Trophoblast cell (in vitro differentiated cells and primary cell): ENCODE results near the gene INPP1.
A peak's percentile ranks its signal among the peaks of the same experiment; 100 is the strongest.

Source experiments
- DNase-seq, 2 donors: peaks; one replicate each; pipeline ENCODE4 v3.0.0-alpha.2; 2016
- H2AFZ ChIP-seq: 2 replicates; pipeline ENCODE4 v1.6.1; 2013; ENCODE audit warnings: low read length, moderate library complexity, mild to moderate bottlenecking; ENCODE audit not compliant: insufficient read depth, poor library complexity
- H2AK5ac ChIP-seq: 2 replicates; pipeline ENCODE4 v1.6.1; 2013; ENCODE audit warnings: mild to moderate bottlenecking, low read length
- H2BK120ac ChIP-seq: 2 replicates; pipeline ENCODE4 v1.6.1; 2013; ENCODE audit warnings: low read length, mild to moderate bottlenecking, moderate library complexity; ENCODE audit not compliant: insufficient read depth, poor library complexity
- H2BK12ac ChIP-seq: 2 replicates; pipeline ENCODE4 v1.6.1; 2013; ENCODE audit warnings: mild to moderate bottlenecking, low read length, moderate library complexity
- H2BK5ac ChIP-seq: 2 replicates; pipeline ENCODE4 v1.6.1; 2013; ENCODE audit warnings: low read length, low read depth, moderate library complexity, mild to moderate bottlenecking; ENCODE audit not compliant: poor library complexity
- H3K14ac ChIP-seq: 2 replicates; pipeline ENCODE4 v1.6.1; 2013; ENCODE audit warnings: mild to moderate bottlenecking, low read length
- H3K18ac ChIP-seq: 2 replicates; pipeline ENCODE4 v1.6.1; 2013; ENCODE audit warnings: mild to moderate bottlenecking, low read length
- H3K23ac ChIP-seq: 2 replicates; pipeline ENCODE4 v1.6.1; 2013; ENCODE audit warnings: low read length
- H3K27ac ChIP-seq: 2 replicates; pipeline ENCODE4 v1.5.1; 2013; ENCODE audit warnings: low read depth, mild to moderate bottlenecking, inconsistent platforms, low read length, moderate library complexity
- H3K27me3 ChIP-seq: 2 replicates; pipeline ENCODE4 v1.6.1; 2013; ENCODE audit warnings: inconsistent platforms, mild to moderate bottlenecking, low read length, moderate library complexity; ENCODE audit not compliant: insufficient read depth
- H3K36me3 ChIP-seq, 2 experiments: 1 replicate in 1 of 2; 2 replicates in 1 of 2; pipeline ENCODE4 v1.6.1; 2013; ENCODE audit warnings: low read length in 2 of 2, mild to moderate bottlenecking in 2 of 2, moderate library complexity in 1 of 2; ENCODE audit not compliant: insufficient read depth in 2 of 2, control insufficient read depth in 1 of 2
- H3K4ac ChIP-seq: 2 replicates; pipeline ENCODE4 v1.6.1; 2013; ENCODE audit warnings: low read depth, mild to moderate bottlenecking, low read length, moderate library complexity
- H3K4me1 ChIP-seq, 2 experiments: 1 replicate in 1 of 2; 2 replicates in 1 of 2; pipeline ENCODE4 v1.6.1; 2013; ENCODE audit warnings: low read length in 2 of 2, mild to moderate bottlenecking in 2 of 2, moderate library complexity in 1 of 2; ENCODE audit not compliant: insufficient read depth in 2 of 2, control insufficient read depth in 1 of 2
- H3K4me2 ChIP-seq: 2 replicates; pipeline ENCODE4 v1.6.1; 2013; ENCODE audit warnings: inconsistent platforms, mild to moderate bottlenecking, low read length, moderate library complexity
- H3K4me3 ChIP-seq: 2 replicates; pipeline ENCODE4 v1.5.1; 2013; ENCODE audit warnings: mild to moderate bottlenecking, low read depth, low read length, inconsistent platforms
- H3K79me1 ChIP-seq: one replicate; pipeline ENCODE4 v1.6.1; 2013; ENCODE audit warnings: low read length
- H3K79me2 ChIP-seq: 2 replicates; pipeline ENCODE4 v1.6.1; 2013; ENCODE audit warnings: low read length, mild to moderate bottlenecking; ENCODE audit not compliant: control insufficient read depth, insufficient read depth, poor library complexity
- H3K9ac ChIP-seq: 2 replicates; pipeline ENCODE4 v1.6.1; 2013; ENCODE audit warnings: mild to moderate bottlenecking, low read length
- H3K9me3 ChIP-seq: 2 replicates; pipeline ENCODE4 v1.6.1; 2013; ENCODE audit warnings: low read depth, mild to moderate bottlenecking, control low read depth, inconsistent platforms, low read length; ENCODE audit not compliant: insufficient read depth
- H4K12ac ChIP-seq: 2 replicates; pipeline ENCODE4 v1.6.1; 2013; ENCODE audit warnings: low read depth, mild to moderate bottlenecking, low read length, moderate library complexity
- H4K8ac ChIP-seq: 2 replicates; pipeline ENCODE4 v1.6.1; 2013; ENCODE audit warnings: low read depth, mild to moderate bottlenecking, low read length, moderate library complexity
- H4K91ac ChIP-seq: one replicate; pipeline ENCODE4 v1.6.1; 2013; ENCODE audit warnings: low read depth, mild to moderate bottlenecking, low read length, moderate library complexity
- WGBS: extraction: QIAGEN DNeasy Blood & Tissue Kit; methylation state at CpG from one replicate; pipeline ENCODE4 v1.1.7; 2013; ENCODE audit warnings: missing lambda C conversion rate; ENCODE audit not compliant: insufficient read length, insufficient coverage; ENCODE audit errors: extremely low coverage; 5-methylcytosine and 5-hydroxymethylcytosine counted together

Gene INPP1

DNA sequence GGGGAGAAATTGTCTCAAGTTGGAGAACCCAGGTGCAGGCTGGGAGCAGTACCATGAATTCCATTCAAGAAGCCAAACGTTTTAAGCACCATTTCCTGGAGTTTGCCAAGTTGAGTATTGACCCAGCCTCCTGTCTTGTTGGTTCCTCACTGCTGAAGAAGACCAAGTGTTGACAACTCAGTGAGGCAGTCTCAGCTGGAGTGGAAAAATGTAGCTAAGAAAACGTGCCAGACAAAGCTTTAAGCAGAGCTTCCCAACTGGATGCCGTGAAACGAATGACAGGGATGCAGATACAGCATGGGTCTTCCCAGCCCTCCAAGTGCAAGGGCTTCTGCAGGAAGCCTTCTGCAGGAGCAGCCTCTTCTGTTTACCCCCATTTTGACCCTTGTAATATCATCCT, 778 bp upstream of the INPP1 start:
- H3K4me3 ChIP-seq, result no peak overlapping the region
- no peaks in the 10 kb centered on the region for H3K9me3 ChIP-seq
- peak overlapping the region; percentile 8 for H3K23ac ChIP-seq
- no peaks in the 10 kb centered on the region for H3K27me3 ChIP-seq
- no peak overlapping the region for H4K12ac ChIP-seq
- no peak overlapping the region for H2BK12ac ChIP-seq
- H4K8ac ChIP-seq, result no peak overlapping the region
- no peak overlapping the region for H2BK5ac ChIP-seq
- H2AFZ ChIP-seq, result peak overlapping the region; percentile 25
- H3K79me1 ChIP-seq, result peaks cover 8% of the 10 kb centered on the region
- H3K18ac ChIP-seq, result no peak overlapping the region
- H3K36me3 ChIP-seq, result no peaks in the 10 kb centered on the region
- H3K4me1 ChIP-seq, result no peaks in the 10 kb centered on the region
- DNase-seq, result no peak
- no peak overlapping the region for H2BK120ac ChIP-seq
- no peak overlapping the region for H3K4me2 ChIP-seq
- H3K79me2 ChIP-seq, result peaks cover 5% of the 10 kb centered on the region
- no peak overlapping the region for H3K27ac ChIP-seq
- H3K9ac ChIP-seq, result no peak overlapping the region
- H4K91ac ChIP-seq, result no peak overlapping the region
- no peak overlapping the region for H3K4ac ChIP-seq
- WGBS, result no CpG with 5 or more reads among the region's 4 CpGs
- H3K14ac ChIP-seq, result no peak overlapping the region
- no peak overlapping the region for H2AK5ac ChIP-seq

DNA sequence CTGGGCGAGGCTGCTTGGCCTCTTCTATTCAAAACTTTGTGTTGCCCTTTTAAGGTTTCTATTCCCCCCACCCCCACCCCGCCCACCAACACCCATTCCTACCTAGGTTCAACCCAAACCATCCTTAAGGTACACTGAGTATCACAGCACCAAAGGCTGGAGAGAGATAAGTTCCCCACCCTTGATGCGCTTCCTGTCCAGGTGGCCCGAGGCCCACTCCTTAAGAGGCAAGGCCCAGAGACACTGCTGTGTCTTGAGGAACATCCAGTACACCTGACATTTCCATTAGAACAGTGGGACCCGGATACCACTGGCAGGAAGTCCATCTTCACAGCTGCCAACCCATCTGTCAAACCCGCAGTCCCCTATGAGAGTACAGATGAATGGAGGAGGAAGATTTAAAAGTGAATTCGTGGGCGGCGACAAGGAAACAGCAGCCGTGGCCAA, 277 bp upstream of the INPP1 start:
- H3K9me3 ChIP-seq, result no peaks in the 10 kb centered on the region
- peak overlapping the region; percentile 88 for H3K4me2 ChIP-seq
- no peaks in the 10 kb centered on the region for H3K27me3 ChIP-seq
- H3K4ac ChIP-seq, result no peak overlapping the region
- no peak overlapping the region for H2BK5ac ChIP-seq
- H2BK12ac ChIP-seq, result no peak overlapping the region
- no peak overlapping the region for H3K9ac ChIP-seq
- H2AK5ac ChIP-seq, result no peak overlapping the region
- peak overlapping the region; percentile 79 for H2AFZ ChIP-seq
- WGBS, result no CpG with 5 or more reads among the region's 10 CpGs
- no peaks in the 10 kb centered on the region for H3K36me3 ChIP-seq
- H3K4me1 ChIP-seq, result no peaks in the 10 kb centered on the region
- H2BK120ac ChIP-seq, result no peak overlapping the region
- peak in 1 of 2 donors; percentile 53 for DNase-seq
- H3K23ac ChIP-seq, result no peak overlapping the region
- H4K12ac ChIP-seq, result no peak overlapping the region
- H3K79me1 ChIP-seq, result peaks cover 8% of the 10 kb centered on the region
- H4K91ac ChIP-seq, result no peak overlapping the region
- H3K4me3 ChIP-seq, result peak overlapping the region; percentile 79
- H3K27ac ChIP-seq, result no peak overlapping the region
- H3K18ac ChIP-seq, result peak overlapping the region; percentile 78
- H3K79me2 ChIP-seq, result peaks cover 5% of the 10 kb centered on the region
- H3K14ac ChIP-seq, result no peak overlapping the region
- H4K8ac ChIP-seq, result peak overlapping the region; percentile 90

DNA sequence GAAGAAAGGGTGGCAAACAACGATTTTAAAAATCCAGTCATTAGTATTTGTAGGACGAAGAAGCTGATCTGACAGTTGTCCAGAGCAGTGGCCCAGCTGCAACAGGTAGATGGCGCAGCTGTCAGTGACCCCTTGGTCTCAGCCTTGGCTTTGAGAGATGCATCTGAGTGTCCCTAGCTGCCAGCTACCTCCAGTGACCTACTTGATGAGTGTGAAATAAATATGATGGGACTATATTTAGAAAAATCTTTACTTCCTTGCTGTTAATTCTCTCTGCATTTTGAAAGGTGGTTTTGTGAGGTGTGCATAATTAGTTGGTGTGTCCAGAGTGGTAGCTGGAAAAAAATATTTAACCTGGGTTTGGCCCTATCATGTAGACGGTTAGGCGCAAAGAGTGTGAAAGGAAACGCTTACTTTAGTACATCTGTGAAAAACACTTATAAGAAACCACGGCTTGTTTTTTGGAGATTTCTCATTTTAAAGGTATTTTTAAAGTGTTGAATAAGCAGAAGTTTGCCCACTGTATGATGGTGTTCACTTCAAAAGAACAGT, 963 bp downstream of the INPP1 start:
- H3K79me2 ChIP-seq, result peaks cover 5% of the 10 kb centered on the region
- H4K12ac ChIP-seq, result no peak overlapping the region
- H3K9ac ChIP-seq, result peak overlapping the region; percentile 74
- peak overlapping the region; percentile 2 for H2BK5ac ChIP-seq
- no peak overlapping the region for H3K14ac ChIP-seq
- no peaks in the 10 kb centered on the region for H3K4me1 ChIP-seq
- no peak overlapping the region for H2AK5ac ChIP-seq
- H3K4me2 ChIP-seq, result peak overlapping the region; percentile 88
- no peaks in the 10 kb centered on the region for H3K27me3 ChIP-seq
- WGBS, result no CpG with 5 or more reads among the region's 7 CpGs
- no peak overlapping the region for H2BK12ac ChIP-seq
- H3K9me3 ChIP-seq, result no peaks in the 10 kb centered on the region
- peak overlapping the region; percentile 75 for H4K91ac ChIP-seq
- H3K4ac ChIP-seq, result no peak overlapping the region
- no peak overlapping the region for H3K23ac ChIP-seq
- H3K79me1 ChIP-seq, result peaks cover 8% of the 10 kb centered on the region
- no peaks in the 10 kb centered on the region for H3K36me3 ChIP-seq
- DNase-seq, result peak; percentile 15 to 45
- H3K18ac ChIP-seq, result no peak overlapping the region
- H3K27ac ChIP-seq, result peak overlapping the region; percentile 23
- peak overlapping the region; percentile 79 for H3K4me3 ChIP-seq
- no peak overlapping the region for H2BK120ac ChIP-seq
- peak overlapping the region; percentile 79 for H2AFZ ChIP-seq
- H4K8ac ChIP-seq, result peak overlapping the region; percentile 90

- H4K91ac ChIP-seq, result no peak overlapping the region
- H2BK12ac ChIP-seq, result no peak overlapping the region
- H3K18ac ChIP-seq, result no peak overlapping the region
- H2BK5ac ChIP-seq, result no peak overlapping the region
- no peak overlapping the region for H3K9ac ChIP-seq
- H3K4ac ChIP-seq, result no peak overlapping the region
- H2AFZ ChIP-seq, result no peak overlapping the region
- no peak overlapping the region for H3K27ac ChIP-seq
- no peak overlapping the region for H2BK120ac ChIP-seq
- peaks cover 0 to 6% of the 10 kb centered on the region in 2 experiments for H3K4me1 ChIP-seq
- no peak overlapping the region for H4K12ac ChIP-seq
- no peaks in the 10 kb centered on the region for H3K79me1 ChIP-seq
- no peak for DNase-seq
- no peak overlapping the region for H3K4me3 ChIP-seq
- H3K14ac ChIP-seq, result no peak overlapping the region
- H4K8ac ChIP-seq, result no peak overlapping the region
- no peak overlapping the region for H3K23ac ChIP-seq
- no peaks in the 10 kb centered on the region for H3K36me3 ChIP-seq
- no peaks in the 10 kb centered on the region for H3K79me2 ChIP-seq
- H2AK5ac ChIP-seq, result no peak overlapping the region
- no peaks in the 10 kb centered on the region for H3K27me3 ChIP-seq
- H3K9me3 ChIP-seq, result no peaks in the 10 kb centered on the region
- no peak overlapping the region for H3K4me2 ChIP-seq
Measured at GRCh38 chr2:190350371-190350770, 7.0 kb downstream of the INPP1 start.
